Measurements from ENCODE around the gene CTIF.
A peak's percentile ranks its signal among the peaks of the same experiment; 100 is the strongest.

The CTIF gene

GRCh38 chr18:48689548-48689947, 150.7 kb downstream of the CTIF start:
- no peak for DNase-seq

GRCh38 chr18:48690494-48690893, 151.7 kb downstream of the CTIF start:
- DNase-seq = no peak

- DNase-seq = no peak
These were observed 154.2 kb downstream of the CTIF start for GRCh38 chr18:48693006-48693405.

GRCh38 chr18:48693625-48694262, 154.9 kb downstream of the CTIF start:
- no peak for DNase-seq

- DNase-seq = no peak
These were observed 155.5 kb downstream of the CTIF start for GRCh38 chr18:48694295-48694694.

GRCh38 chr18:48695671-48696070, 156.8 kb downstream of the CTIF start:
- no peak for DNase-seq

- no peak for DNase-seq
These were observed 157.4 kb downstream of the CTIF start for GRCh38 chr18:48696218-48696617.

GRCh38 chr18:48697441-48697840, 158.6 kb downstream of the CTIF start:
- DNase-seq = no peak

GRCh38 chr18:48698707-48699106, 159.9 kb downstream of the CTIF start:
- no peak for DNase-seq

GRCh38 chr18:48699761-48700160, 160.9 kb downstream of the CTIF start:
- DNase-seq = no peak

GRCh38 chr18:48700446-48700845, 161.6 kb downstream of the CTIF start:
- no peak for DNase-seq

- DNase-seq = no peak
These were observed 163.7 kb downstream of the CTIF start for GRCh38 chr18:48702346-48703027.

GRCh38 chr18:48703028-48703386, 164.2 kb downstream of the CTIF start:
- no peak for DNase-seq

- no peak for DNase-seq
These were observed 164.6 kb downstream of the CTIF start for GRCh38 chr18:48703418-48703817.

GRCh38 chr18:48705043-48705442, 166.2 kb downstream of the CTIF start:
- no peak for DNase-seq

- no peak for DNase-seq
These were observed 166.7 kb downstream of the CTIF start for GRCh38 chr18:48705531-48705930.

- no peak for DNase-seq
These were observed 167.9 kb downstream of the CTIF start for GRCh38 chr18:48706731-48707130.

- DNase-seq = no peak
These were observed 168.9 kb downstream of the CTIF start for GRCh38 chr18:48707636-48708296.

GRCh38 chr18:48708807-48709206, 170.0 kb downstream of the CTIF start:
- no peak for DNase-seq

- DNase-seq = no peak
These were observed 170.7 kb downstream of the CTIF start for GRCh38 chr18:48709371-48710062.

- DNase-seq = peak; percentile 59
These were observed 173.0 kb downstream of the CTIF start for GRCh38 chr18:48711651-48712486.

- no peak for DNase-seq
These were observed 174.5 kb downstream of the CTIF start for GRCh38 chr18:48713309-48713708.

- no peak for DNase-seq
These were observed 176.0 kb downstream of the CTIF start for GRCh38 chr18:48714873-48715272.
